ENCODE results near the gene UBA3.

- TF ChIP-seq CTCF (IDR thresholded peaks at IDR 0.05; ENCODE audit: low read length), result no peak
- TF ChIP-seq EZH2 (optimal IDR thresholded peaks at IDR 0.05; ENCODE audit: low read depth, low read length), result no peak
- TF ChIP-seq EZH2phosphoT487 (IDR thresholded peaks at IDR 0.05; ENCODE audit: low read length), result no peak
These were observed 36.0 kb upstream of the UBA3 start for GRCh38 chr3:69116162-69116561.
